Jurkat, Clone E6-1 (cell line): Measurements from ENCODE around the gene MRPS11.

ENCODE experiments used
- DNase-seq: peaks from one replicate; pipeline ENCODE4 v3.0.0-alpha.2; 2011; ENCODE audit warnings: low read depth, low spot score
- H3K4me3 ChIP-seq: 2 replicates; pipeline ENCODE4 v1.5.1; 2011; ENCODE audit warnings: mild to moderate bottlenecking, low read length, control low read depth, moderate library complexity

Gene MRPS11

DNA sequence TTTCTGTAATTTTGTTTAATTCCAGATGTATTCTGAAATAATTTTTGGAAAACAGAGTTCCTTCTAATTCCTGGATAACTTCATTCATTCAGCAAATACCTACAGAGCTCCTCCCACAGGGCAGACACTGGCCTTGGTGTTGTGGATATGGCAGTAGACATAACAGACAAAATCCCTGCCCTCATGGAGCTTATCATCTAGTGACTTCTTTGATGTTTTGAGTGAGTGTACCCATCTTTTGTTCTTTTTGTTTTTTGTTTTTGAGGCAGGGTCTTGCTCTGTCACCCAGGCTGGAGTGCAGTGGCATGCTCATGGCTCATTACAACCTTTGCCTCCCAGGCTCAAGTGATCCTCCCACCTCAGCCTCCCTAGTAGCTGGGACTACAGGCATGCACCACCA, 57.9 kb downstream of the MRPS11 start:
- no peak for DNase-seq
- H3K4me3 ChIP-seq, result no peak overlapping the region

DNA sequence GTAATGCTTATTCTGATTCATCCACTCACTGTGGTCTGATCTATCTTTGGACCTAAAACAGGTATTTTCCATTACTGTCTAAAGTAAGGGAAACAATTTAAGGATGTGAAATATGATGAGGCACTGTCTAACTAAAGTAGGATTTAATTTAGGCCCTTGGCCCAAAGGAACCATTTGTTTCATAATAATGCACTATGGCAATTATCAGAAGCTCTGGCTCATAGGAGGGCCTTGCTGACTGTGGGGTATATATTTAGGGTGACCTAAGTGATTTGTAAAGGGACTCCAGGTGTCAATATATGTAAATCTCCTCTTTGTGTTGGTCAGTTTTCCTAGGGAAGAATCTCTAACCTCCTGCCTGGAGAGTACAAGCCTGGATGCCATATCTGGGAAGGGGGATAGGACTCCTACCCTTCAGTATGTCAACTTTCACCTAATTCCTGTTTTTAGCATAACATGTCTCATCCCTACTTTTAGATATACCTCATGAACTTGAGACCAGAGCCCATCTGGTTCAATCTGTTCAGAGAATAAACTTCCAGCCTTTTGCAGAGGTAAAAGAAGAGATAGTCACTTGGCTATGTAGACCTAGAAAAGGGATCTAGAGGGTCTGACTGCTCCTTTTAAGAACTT, 58.9 kb downstream of the MRPS11 start:
- no peak for DNase-seq
- H3K4me3 ChIP-seq, result no peak overlapping the region

GRCh38 chr15:88529021-88529630, 61.6 kb downstream of the MRPS11 start:
- no peak for DNase-seq
- H3K4me3 ChIP-seq, result no peak overlapping the region
